ENCODE measurements around the gene CSNK2B. TPM values are rescaled to one million over a fixed set of nuclear protein-coding genes. Genes with fewer than 3 reads are reported as not detected.
A peak's percentile ranks its signal among the peaks of the same experiment; 100 is the strongest.

CSNK2B gene
- total and polyA plus RNA-seq, 9 of the 15 experiments (the other 6 are each of a cell fraction or from before 2014, with no cell fraction given), result 120 to 1,126 (median 529) TPM

- TF ChIP-seq, protein P1, sequence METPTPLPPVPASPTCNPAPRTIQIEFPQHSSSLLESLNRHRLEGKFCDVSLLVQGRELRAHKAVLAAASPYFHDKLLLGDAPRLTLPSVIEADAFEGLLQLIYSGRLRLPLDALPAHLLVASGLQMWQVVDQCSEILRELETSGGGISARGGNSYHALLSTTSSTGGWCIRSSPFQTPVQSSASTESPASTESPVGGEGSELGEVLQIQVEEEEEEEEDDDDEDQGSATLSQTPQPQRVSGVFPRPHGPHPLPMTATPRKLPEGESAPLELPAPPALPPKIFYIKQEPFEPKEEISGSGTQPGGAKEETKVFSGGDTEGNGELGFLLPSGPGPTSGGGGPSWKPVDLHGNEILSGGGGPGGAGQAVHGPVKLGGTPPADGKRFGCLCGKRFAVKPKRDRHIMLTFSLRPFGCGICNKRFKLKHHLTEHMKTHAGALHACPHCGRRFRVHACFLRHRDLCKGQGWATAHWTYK (CRISPR knock-in tag; IDR thresholded peaks at IDR 0.05), result peak; percentile 74; the same call in 1 of the 2 replicates
- TF ChIP-seq CXXC5 (CRISPR knock-in tag; IDR thresholded peaks at IDR 0.05), result peak; percentile 88
- no peak for TF ChIP-seq JUNB (CRISPR knock-in tag; conservative IDR thresholded peaks at IDR 0.05)
- TF ChIP-seq ZBTB7A (IDR thresholded peaks at IDR 0.05; ENCODE audit: borderline replicate concordance, control insufficient read depth, low read depth, low read length), result no peak
- no peak for TF ChIP-seq PTBP1 (IDR thresholded peaks at IDR 0.05; ENCODE audit: low read depth, low read length)
- TF ChIP-seq, protein P2, sequence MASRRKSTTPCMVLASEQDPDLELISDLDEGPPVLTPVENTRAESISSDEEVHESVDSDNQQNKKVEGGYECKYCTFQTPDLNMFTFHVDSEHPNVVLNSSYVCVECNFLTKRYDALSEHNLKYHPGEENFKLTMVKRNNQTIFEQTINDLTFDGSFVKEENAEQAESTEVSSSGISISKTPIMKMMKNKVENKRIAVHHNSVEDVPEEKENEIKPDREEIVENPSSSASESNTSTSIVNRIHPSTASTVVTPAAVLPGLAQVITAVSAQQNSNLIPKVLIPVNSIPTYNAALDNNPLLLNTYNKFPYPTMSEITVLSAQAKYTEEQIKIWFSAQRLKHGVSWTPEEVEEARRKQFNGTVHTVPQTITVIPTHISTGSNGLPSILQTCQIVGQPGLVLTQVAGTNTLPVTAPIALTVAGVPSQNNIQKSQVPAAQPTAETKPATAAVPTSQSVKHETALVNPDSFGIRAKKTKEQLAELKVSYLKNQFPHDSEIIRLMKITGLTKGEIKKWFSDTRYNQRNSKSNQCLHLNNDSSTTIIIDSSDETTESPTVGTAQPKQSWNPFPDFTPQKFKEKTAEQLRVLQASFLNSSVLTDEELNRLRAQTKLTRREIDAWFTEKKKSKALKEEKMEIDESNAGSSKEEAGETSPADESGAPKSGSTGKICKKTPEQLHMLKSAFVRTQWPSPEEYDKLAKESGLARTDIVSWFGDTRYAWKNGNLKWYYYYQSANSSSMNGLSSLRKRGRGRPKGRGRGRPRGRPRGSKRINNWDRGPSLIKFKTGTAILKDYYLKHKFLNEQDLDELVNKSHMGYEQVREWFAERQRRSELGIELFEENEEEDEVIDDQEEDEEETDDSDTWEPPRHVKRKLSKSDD (conservative IDR thresholded peaks at IDR 0.05; ENCODE audit: low read length), result peak; percentile 18; the same call in 1 of the 2 replicates
- TF ChIP-seq ZNF511 (CRISPR knock-in tag; IDR thresholded peaks at IDR 0.05), result peak; percentile 95
- TF ChIP-seq, protein P3, sequence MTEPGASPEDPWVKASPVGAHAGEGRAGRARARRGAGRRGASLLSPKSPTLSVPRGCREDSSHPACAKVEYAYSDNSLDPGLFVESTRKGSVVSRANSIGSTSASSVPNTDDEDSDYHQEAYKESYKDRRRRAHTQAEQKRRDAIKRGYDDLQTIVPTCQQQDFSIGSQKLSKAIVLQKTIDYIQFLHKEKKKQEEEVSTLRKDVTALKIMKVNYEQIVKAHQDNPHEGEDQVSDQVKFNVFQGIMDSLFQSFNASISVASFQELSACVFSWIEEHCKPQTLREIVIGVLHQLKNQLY (CRISPR knock-in tag; conservative IDR thresholded peaks at IDR 0.05), result no peak
- no peak for TF ChIP-seq PHF21A (IDR thresholded peaks at IDR 0.05; ENCODE audit: borderline replicate concordance, low read depth)
- TF ChIP-seq, protein P4, sequence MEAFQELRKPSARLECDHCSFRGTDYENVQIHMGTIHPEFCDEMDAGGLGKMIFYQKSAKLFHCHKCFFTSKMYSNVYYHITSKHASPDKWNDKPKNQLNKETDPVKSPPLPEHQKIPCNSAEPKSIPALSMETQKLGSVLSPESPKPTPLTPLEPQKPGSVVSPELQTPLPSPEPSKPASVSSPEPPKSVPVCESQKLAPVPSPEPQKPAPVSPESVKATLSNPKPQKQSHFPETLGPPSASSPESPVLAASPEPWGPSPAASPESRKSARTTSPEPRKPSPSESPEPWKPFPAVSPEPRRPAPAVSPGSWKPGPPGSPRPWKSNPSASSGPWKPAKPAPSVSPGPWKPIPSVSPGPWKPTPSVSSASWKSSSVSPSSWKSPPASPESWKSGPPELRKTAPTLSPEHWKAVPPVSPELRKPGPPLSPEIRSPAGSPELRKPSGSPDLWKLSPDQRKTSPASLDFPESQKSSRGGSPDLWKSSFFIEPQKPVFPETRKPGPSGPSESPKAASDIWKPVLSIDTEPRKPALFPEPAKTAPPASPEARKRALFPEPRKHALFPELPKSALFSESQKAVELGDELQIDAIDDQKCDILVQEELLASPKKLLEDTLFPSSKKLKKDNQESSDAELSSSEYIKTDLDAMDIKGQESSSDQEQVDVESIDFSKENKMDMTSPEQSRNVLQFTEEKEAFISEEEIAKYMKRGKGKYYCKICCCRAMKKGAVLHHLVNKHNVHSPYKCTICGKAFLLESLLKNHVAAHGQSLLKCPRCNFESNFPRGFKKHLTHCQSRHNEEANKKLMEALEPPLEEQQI (IDR thresholded peaks at IDR 0.05), result no peak
- TF ChIP-seq E2F4 (CRISPR knock-in tag; IDR thresholded peaks at IDR 0.05; ENCODE audit: low read depth), result peak; percentile 91
- no peak; the same call in 1 of the 2 replicates for TF ChIP-seq KDM2B (CRISPR knock-in tag; IDR thresholded peaks at IDR 0.05)
- no peak for TF ChIP-seq ARID3B (CRISPR knock-in tag; IDR thresholded peaks at IDR 0.05; ENCODE audit: borderline replicate concordance)
- 0 out of 2 replicates have a peak, but pooled peaks have one; percentile 9 for TF ChIP-seq IFI16 (CRISPR knock-in tag; IDR thresholded peaks at IDR 0.05)
These were observed 935 bp upstream of the CSNK2B start, which contains the start of gene GPANK1 (continued) for GRCh38 chr6:31664790-31665500.
